ENCODE measurements around the gene APBA2. TPM values are rescaled to one million over a fixed set of nuclear protein-coding genes. Genes with fewer than 3 reads are reported as not detected.

Gene APBA2
- total and polyA plus RNA-seq, 7 donors: 0.06 to 0.36 (median 0.08) TPM; not detected in 2

DNA sequence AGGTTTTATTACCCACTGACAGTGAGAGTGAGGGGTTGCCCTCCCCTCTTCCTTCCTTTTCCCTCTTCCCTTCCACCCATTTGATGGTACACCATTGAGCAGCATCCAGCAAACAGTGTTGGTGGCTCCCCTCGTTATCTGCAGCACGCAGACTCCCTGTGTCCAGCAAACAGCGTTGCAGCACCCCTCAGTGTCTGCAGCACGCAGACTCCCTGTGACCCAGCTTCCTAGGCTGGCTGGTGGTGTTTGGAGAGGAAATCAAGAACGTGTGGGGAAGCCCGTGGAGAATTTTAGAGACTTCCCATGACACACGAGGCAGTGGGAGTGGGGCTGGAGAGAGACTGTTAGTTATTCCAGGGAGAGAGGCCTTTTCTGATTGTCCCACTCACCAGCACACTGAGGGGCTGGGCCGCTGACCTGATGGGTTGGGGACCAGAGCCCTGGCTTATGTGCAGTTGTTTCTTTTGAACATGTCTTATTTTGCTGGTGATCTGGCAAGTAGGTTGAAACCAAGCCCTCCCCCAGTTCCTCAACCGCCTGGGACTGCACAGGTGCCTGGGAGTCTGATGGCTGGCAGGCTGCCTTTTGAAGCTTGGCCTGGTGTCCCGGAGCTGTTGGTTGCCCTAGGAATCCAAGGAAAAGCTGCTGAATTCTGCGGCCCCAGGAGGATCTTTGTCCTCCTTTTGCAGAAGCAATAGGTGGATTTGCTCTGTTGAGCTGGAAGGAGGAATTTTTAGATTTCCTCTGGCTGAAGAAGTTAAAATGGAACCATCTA is 19.0 kb downstream of the APBA2 start:
- H3K4me1 ChIP-seq: no peaks in the 10 kb centered on the region
- no peaks in the 10 kb centered on the region for H3K9me3 ChIP-seq
- H3K4me3 ChIP-seq: no peak overlapping the region
- DNase-seq: no peak
- H3K36me3 ChIP-seq (ENCODE audit: insufficient read depth in 1 of 2, low read depth in 1 of 2): no peaks in the 10 kb centered on the region
- no peak for ATAC-seq
- peaks cover 0 to 9% (median 0%) of the 10 kb centered on the region in 3 donors for H3K27me3 ChIP-seq (ENCODE audit: insufficient read depth in 3 of 3, low read length in 2 of 3)
- 38 to 40% (median 39%) methylated on average over 11 of the region's 11 CpGs for WGBS, 3 donors
- no peak overlapping the region for H3K27ac ChIP-seq
- intact Hi-C loops (cut with DNase I): no loop called here
- TF ChIP-seq, protein P1, sequence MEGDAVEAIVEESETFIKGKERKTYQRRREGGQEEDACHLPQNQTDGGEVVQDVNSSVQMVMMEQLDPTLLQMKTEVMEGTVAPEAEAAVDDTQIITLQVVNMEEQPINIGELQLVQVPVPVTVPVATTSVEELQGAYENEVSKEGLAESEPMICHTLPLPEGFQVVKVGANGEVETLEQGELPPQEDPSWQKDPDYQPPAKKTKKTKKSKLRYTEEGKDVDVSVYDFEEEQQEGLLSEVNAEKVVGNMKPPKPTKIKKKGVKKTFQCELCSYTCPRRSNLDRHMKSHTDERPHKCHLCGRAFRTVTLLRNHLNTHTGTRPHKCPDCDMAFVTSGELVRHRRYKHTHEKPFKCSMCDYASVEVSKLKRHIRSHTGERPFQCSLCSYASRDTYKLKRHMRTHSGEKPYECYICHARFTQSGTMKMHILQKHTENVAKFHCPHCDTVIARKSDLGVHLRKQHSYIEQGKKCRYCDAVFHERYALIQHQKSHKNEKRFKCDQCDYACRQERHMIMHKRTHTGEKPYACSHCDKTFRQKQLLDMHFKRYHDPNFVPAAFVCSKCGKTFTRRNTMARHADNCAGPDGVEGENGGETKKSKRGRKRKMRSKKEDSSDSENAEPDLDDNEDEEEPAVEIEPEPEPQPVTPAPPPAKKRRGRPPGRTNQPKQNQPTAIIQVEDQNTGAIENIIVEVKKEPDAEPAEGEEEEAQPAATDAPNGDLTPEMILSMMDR (IDR thresholded peaks at IDR 0.05): no peak

DNA sequence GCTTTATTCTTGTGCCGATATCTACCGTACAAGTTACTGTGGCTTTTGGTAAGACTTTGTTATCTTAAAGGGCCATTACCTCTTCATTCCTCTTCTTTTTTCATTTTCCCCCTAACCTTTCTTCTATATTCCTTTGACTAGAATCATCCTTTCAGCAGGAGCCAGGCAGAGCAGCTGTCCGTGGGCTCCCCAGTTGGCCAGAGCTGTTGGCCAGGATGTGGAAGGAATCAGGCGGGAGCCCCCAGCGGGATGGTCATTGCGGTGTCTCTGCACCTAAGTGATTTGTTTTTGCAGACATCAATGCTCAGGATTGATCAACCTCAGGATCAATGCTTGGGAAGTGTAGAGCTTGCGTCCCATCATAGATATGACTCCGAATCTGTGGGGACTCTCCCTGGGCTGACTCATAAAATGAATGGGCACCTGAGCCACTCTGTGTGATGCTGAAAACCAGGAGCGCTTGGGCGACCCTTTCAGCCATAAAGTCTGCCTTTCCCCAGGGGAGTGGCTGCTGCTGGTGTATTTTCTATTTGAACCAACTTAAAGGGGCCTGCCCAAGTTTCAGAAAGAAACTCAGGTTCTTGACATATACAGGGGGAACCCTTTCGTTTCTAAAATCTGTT is 21.7 kb downstream of the APBA2 start:
- Histone ChIP-seq H3K4me3 (no peak overlapping the region), H3K4me1 (no peaks in the 10 kb centered on the region), H3K27me3 (ENCODE audit: insufficient read depth in 3 of 3, low read length in 2 of 3) (peaks cover 0 to 14% (median 0%) of the 10 kb centered on the region in 3 donors), H3K36me3 (ENCODE audit: insufficient read depth in 1 of 2, low read depth in 1 of 2) (no peaks in the 10 kb centered on the region), H3K9me3 (no peaks in the 10 kb centered on the region), H3K27ac (no peak overlapping the region)
- 75 to 84% (median 80%) methylated on average over 11 of the region's 11 CpGs for WGBS, 3 donors
- DNase-seq: no peak
- ATAC-seq: no peak
- intact Hi-C loops (cut with DNase I): no loop called here
- TF ChIP-seq, protein P1 (IDR thresholded peaks at IDR 0.05): no peak

DNA sequence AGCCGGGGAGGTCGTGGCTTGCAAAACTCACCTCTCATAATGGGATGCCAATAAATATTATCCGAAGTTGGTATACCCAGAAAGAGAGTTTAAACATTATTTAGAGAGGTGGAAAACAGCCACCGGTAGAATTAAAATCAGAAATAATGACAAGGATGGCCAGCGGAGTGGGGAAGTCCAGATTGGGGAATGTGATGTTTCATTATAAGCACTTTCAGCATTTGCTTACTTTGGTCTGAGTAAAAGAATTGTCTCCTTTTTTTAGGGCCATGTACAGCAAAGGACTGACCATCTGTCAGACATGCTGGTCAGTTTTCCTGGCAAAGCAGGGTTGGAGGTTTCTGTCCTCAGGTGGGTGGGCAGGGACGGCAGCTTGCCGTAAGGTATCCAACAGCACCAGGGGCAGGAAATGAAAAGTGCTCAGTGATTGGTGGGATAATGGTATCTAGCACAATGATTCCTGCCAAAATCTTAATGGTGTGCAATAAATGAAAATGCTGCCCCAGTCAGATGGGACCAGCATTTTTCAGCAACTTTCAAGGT is 24.3 kb downstream of the APBA2 start:
- intact Hi-C loops (cut with DNase I): no loop called here
- no peak overlapping the region for H3K4me3 ChIP-seq
- H3K4me1 ChIP-seq: no peaks in the 10 kb centered on the region
- TF ChIP-seq, protein P1 (IDR thresholded peaks at IDR 0.05): no peak
- ATAC-seq (no peak), DNase-seq (no peak)
- no peaks in the 10 kb centered on the region for H3K36me3 ChIP-seq (ENCODE audit: insufficient read depth in 1 of 2, low read depth in 1 of 2)
- no peak overlapping the region for H3K27ac ChIP-seq
- 80 to 86% (median 84%) methylated on average over 7 of the region's 7 CpGs for WGBS, 3 donors
- H3K27me3 ChIP-seq (ENCODE audit: insufficient read depth in 3 of 3, low read length in 2 of 3): peaks cover 0 to 13% (median 0%) of the 10 kb centered on the region in 3 donors
- H3K9me3 ChIP-seq: no peaks in the 10 kb centered on the region

DNA sequence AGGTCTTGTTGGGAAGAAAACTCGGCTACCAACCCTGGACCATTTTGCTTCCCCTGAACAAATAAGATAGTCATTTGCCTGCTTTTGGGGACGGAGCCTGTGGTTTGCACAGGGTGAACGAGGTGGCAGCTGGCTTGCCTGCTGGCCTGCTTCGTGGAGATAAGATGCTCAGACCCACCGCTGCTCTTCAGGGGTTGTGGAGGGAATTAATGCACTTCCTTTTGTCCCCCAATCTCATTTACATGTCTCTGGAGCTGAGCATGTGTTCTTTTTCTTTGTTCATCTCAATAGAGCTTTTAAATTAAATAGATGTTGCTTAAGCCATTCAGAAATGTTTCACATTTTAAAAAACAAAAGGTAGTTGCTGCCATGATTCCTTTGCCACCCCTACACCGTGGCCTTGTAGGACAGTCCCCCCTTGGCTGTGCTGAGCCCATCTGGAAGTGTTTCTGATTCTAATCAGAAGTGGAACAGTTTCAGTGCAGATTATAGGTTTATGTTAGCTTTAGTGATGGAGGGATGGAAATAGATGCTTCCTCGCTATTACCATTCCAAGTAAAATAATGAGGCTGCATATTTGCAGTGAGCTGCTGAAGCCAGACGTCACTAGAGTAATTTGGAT is 25.6 kb downstream of the APBA2 start:
- no peak overlapping the region for H3K27ac ChIP-seq
- 44 to 53% (median 51%) methylated on average over 8 of the region's 8 CpGs for WGBS, 3 donors
- H3K4me3 ChIP-seq: no peak overlapping the region
- TF ChIP-seq, protein P1 (IDR thresholded peaks at IDR 0.05): no peak
- H3K36me3 ChIP-seq (ENCODE audit: insufficient read depth in 1 of 2, low read depth in 1 of 2): no peaks in the 10 kb centered on the region
- H3K4me1 ChIP-seq: no peaks in the 10 kb centered on the region
- no peaks in the 10 kb centered on the region for H3K9me3 ChIP-seq
- DNase-seq (no peak), ATAC-seq (no peak)
- intact Hi-C loops (cut with DNase I): no loop called here
- peaks cover 0 to 5% (median 0%) of the 10 kb centered on the region in 3 donors for H3K27me3 ChIP-seq (ENCODE audit: insufficient read depth in 3 of 3, low read length in 2 of 3)

All from psoas muscle (tissue), 8 donors.